Liver (tissue), 3 donors: Measurements from ENCODE around the gene TRPC4.

ENCODE experiments used
- CTCF ChIP-seq: fragments of 150-350 bp; IDR thresholded peaks from 2 replicates; pipeline ENCODE4 v1.5.1; 2017; ENCODE audit warnings: improper control_type of control experiment, low read depth, low read length; ENCODE audit not compliant: missing input control
- EGR1 ChIP-seq, 2 donors: IDR thresholded peaks; 2 replicates each; pipeline ENCODE4 v1.6.1; 2016 to 2018; ENCODE audit warnings: antibody characterized with exemption in 2 of 2, low read depth in 2 of 2
- YY1 ChIP-seq: IDR thresholded peaks from 2 replicates; pipeline ENCODE4 v1.6.1; 2016; ENCODE audit warnings: antibody characterized with exemption, mild to moderate bottlenecking
- donor health status: healthy.
- donor health status: healthy.

GRCh38 chr13:37918751-37919150 is 49.2 kb upstream of the TRPC4 start:
- TF ChIP-seq YY1, result no peak
- TF ChIP-seq CTCF, result no peak
- no peak for TF ChIP-seq EGR1 (IDR thresholded peaks at IDR 0.05; ENCODE audit: low read depth in 2 of 2)
